ENCODE data around the gene TOR2A.
"Not testable (repeated sequence)": the region's sequence is repeated elsewhere in the genome, so short reads cannot be mapped to it uniquely, and the experiment has no call there.

- not testable (repeated sequence) for TF ChIP-seq CTCF, POLR2A (IDR thresholded peaks at IDR 0.05)
Measured at GRCh38 chr9:127780909-127781308, 45.8 kb upstream of the TOR2A start.

Measured in heart left ventricle (tissue), 13 donors.